Measurements from ENCODE around the gene HECW1.

Gene HECW1

GRCh38 chr7:43467406-43467805 lies 355.0 kb downstream of the HECW1 start:
- no peaks in the 10 kb centered on the region for H3K9me3 ChIP-seq (ENCODE audit: control insufficient read depth in 1 of 2, low read length in 2 of 2)

DNA sequence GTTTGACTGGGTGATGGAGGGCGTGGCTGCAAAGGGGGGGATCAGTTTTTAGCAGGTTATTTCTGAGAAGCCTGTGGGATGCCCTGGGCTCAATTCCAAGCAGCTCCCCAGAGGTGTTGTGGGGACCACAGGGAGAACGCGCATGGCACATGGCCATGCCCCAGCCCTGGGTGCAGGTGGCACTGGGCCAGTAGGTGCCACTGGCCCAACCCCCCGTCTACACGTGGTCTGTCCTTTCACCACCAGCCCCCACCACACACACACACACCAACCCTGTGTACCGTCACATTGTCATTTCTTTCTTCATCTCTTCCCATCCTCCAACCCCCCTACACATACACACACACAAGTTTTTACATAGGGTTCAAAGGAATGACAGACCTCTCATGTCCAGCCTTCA lies 355.4 kb downstream of the HECW1 start:
- Histone ChIP-seq H3K4me3 (ENCODE audit: low read depth in 1 of 2, low read length in 2 of 2) (no peak overlapping the region), H3K9ac (ENCODE audit: low read depth in 1 of 2, low read length in 2 of 2) (no peak overlapping the region), H3K36me3 (ENCODE audit: control insufficient read depth in 1 of 2, insufficient read depth in 2 of 2, low read length in 2 of 2) (no peaks in the 10 kb centered on the region), H3K4me1 (ENCODE audit: control insufficient read depth in 1 of 2, insufficient read depth in 2 of 2, low read length in 2 of 2) (no peaks in the 10 kb centered on the region), H3K9me3 (ENCODE audit: control insufficient read depth in 1 of 2, low read length in 2 of 2) (no peaks in the 10 kb centered on the region), H3K27ac (ENCODE audit: low read depth, low read length) (no peak overlapping the region), H3K27me3 (ENCODE audit: control insufficient read depth in 1 of 2, insufficient read depth in 2 of 2, low read length in 2 of 2) (no peaks in the 10 kb centered on the region)

More at GRCh38 chr7:43467406-43467805, 355.0 kb downstream of the HECW1 start:
- no peaks in the 10 kb centered on the region for H3K36me3 ChIP-seq (ENCODE audit: control insufficient read depth in 1 of 2, insufficient read depth in 2 of 2, low read length in 2 of 2)
- H3K27me3 ChIP-seq (ENCODE audit: control insufficient read depth in 1 of 2, insufficient read depth in 2 of 2, low read length in 2 of 2): no peaks in the 10 kb centered on the region
- H3K4me1 ChIP-seq (ENCODE audit: control insufficient read depth in 1 of 2, insufficient read depth in 2 of 2, low read length in 2 of 2): no peaks in the 10 kb centered on the region
- H3K27ac ChIP-seq (ENCODE audit: low read depth, low read length): no peak overlapping the region
- H3K9ac ChIP-seq (ENCODE audit: low read depth in 1 of 2, low read length in 2 of 2): no peak overlapping the region
- H3K4me3 ChIP-seq (ENCODE audit: low read depth in 1 of 2, low read length in 2 of 2): no peak overlapping the region

GRCh38 chr7:43469051-43469450 lies 356.6 kb downstream of the HECW1 start:
- H3K4me3 ChIP-seq (ENCODE audit: low read depth in 1 of 2, low read length in 2 of 2): no peak overlapping the region

DNA sequence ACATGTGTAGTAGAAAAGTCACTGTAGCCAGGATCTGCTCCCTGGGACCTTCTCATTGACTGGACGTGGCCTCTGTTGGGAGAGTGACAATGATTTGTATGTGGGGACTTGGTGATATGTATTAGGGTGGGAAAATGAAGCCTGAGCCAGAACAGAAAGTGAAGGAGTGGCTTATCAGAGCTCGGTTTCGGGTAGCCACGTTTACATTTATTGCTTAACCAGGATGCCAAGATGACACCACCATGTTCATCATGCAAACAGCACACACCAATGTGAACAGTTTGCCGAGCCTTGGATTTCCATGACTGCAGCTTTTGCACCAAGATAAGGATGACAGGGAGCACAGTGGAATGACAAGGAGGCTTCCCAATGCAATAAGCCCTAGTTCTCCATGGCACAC lies 357.7 kb downstream of the HECW1 start:
- Histone ChIP-seq H3K4me3 (ENCODE audit: low read depth in 1 of 2, low read length in 2 of 2) (no peak overlapping the region), H3K4me1 (ENCODE audit: control insufficient read depth in 1 of 2, insufficient read depth in 2 of 2, low read length in 2 of 2) (no peaks in the 10 kb centered on the region), H3K9ac (ENCODE audit: low read depth in 1 of 2, low read length in 2 of 2) (no peak overlapping the region), H3K27me3 (ENCODE audit: control insufficient read depth in 1 of 2, insufficient read depth in 2 of 2, low read length in 2 of 2) (no peaks in the 10 kb centered on the region), H3K36me3 (ENCODE audit: control insufficient read depth in 1 of 2, insufficient read depth in 2 of 2, low read length in 2 of 2) (no peaks in the 10 kb centered on the region), H3K9me3 (ENCODE audit: control insufficient read depth in 1 of 2, low read length in 2 of 2) (no peaks in the 10 kb centered on the region), H3K27ac (ENCODE audit: low read depth, low read length) (no peak overlapping the region)

More at GRCh38 chr7:43469051-43469450, 356.6 kb downstream of the HECW1 start:
- Histone ChIP-seq H3K9me3 (ENCODE audit: control insufficient read depth in 1 of 2, low read length in 2 of 2) (no peaks in the 10 kb centered on the region), H3K27me3 (ENCODE audit: control insufficient read depth in 1 of 2, insufficient read depth in 2 of 2, low read length in 2 of 2) (no peaks in the 10 kb centered on the region), H3K36me3 (ENCODE audit: control insufficient read depth in 1 of 2, insufficient read depth in 2 of 2, low read length in 2 of 2) (no peaks in the 10 kb centered on the region), H3K4me1 (ENCODE audit: control insufficient read depth in 1 of 2, insufficient read depth in 2 of 2, low read length in 2 of 2) (no peaks in the 10 kb centered on the region), H3K9ac (ENCODE audit: low read depth in 1 of 2, low read length in 2 of 2) (no peak overlapping the region), H3K27ac (ENCODE audit: low read depth, low read length) (no peak overlapping the region)

DNA sequence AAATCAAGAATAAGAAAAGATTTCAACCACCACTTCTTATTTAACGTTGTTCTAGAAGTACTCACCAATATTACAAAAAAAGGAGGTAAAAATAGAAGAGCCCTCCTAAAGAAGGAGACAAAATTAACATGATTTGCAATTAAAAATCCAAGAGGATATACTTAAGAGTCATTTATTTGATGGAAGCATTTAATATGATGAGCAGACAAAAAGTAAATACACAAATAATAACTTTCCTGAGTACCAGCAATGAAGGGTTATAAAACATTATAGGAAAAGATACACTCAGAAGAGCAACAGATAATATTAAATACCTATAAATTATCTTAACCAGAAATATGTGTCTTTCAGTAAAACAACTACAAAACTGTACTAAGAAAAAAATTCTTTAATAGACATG lies 363.5 kb downstream of the HECW1 start:
- Histone ChIP-seq H3K4me1 (ENCODE audit: control insufficient read depth in 1 of 2, insufficient read depth in 2 of 2, low read length in 2 of 2) (no peaks in the 10 kb centered on the region), H3K9ac (ENCODE audit: low read depth in 1 of 2, low read length in 2 of 2) (no peak overlapping the region), H3K9me3 (ENCODE audit: control insufficient read depth in 1 of 2, low read length in 2 of 2) (no peaks in the 10 kb centered on the region), H3K36me3 (ENCODE audit: control insufficient read depth in 1 of 2, insufficient read depth in 2 of 2, low read length in 2 of 2) (no peaks in the 10 kb centered on the region), H3K4me3 (ENCODE audit: low read depth in 1 of 2, low read length in 2 of 2) (no peak overlapping the region), H3K27me3 (ENCODE audit: control insufficient read depth in 1 of 2, insufficient read depth in 2 of 2, low read length in 2 of 2) (no peaks in the 10 kb centered on the region), H3K27ac (ENCODE audit: low read depth, low read length) (no peak overlapping the region)

- no peaks in the 10 kb centered on the region for H3K27me3 ChIP-seq (ENCODE audit: control insufficient read depth in 1 of 2, insufficient read depth in 2 of 2, low read length in 2 of 2)
- no peaks in the 10 kb centered on the region for H3K36me3 ChIP-seq (ENCODE audit: control insufficient read depth in 1 of 2, insufficient read depth in 2 of 2, low read length in 2 of 2)
- no peak overlapping the region for H3K9ac ChIP-seq (ENCODE audit: low read depth in 1 of 2, low read length in 2 of 2)
- H3K27ac ChIP-seq (ENCODE audit: low read depth, low read length): no peak overlapping the region
- no peaks in the 10 kb centered on the region for H3K9me3 ChIP-seq (ENCODE audit: control insufficient read depth in 1 of 2, low read length in 2 of 2)
- no peak overlapping the region for H3K4me3 ChIP-seq (ENCODE audit: low read depth in 1 of 2, low read length in 2 of 2)
- no peaks in the 10 kb centered on the region for H3K4me1 ChIP-seq (ENCODE audit: control insufficient read depth in 1 of 2, insufficient read depth in 2 of 2, low read length in 2 of 2)
These were observed 364.4 kb downstream of the HECW1 start for GRCh38 chr7:43476896-43477295.

DNA sequence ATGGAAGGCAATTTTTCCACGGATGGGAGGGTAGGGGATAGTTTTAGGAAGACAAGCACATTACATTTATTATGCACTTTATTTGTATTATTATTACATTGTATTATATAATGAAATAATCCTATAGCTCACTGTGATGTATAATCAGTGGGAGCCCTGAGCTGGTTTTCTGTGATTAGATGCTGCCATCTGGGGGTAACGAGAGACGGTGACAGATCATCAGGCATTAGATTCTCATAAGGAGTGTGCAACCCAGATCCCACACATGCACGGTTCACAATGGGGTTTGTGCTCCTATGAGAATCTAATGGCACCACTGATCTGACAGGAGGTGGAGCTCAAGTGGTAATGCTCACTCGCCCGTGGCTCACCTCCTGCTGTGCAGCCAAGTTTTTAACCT lies 366.6 kb downstream of the HECW1 start:
- Histone ChIP-seq H3K27ac (ENCODE audit: low read depth, low read length) (no peak overlapping the region), H3K36me3 (ENCODE audit: control insufficient read depth in 1 of 2, insufficient read depth in 2 of 2, low read length in 2 of 2) (no peaks in the 10 kb centered on the region), H3K4me3 (ENCODE audit: low read depth in 1 of 2, low read length in 2 of 2) (no peak overlapping the region), H3K9ac (ENCODE audit: low read depth in 1 of 2, low read length in 2 of 2) (no peak overlapping the region), H3K4me1 (ENCODE audit: control insufficient read depth in 1 of 2, insufficient read depth in 2 of 2, low read length in 2 of 2) (no peaks in the 10 kb centered on the region), H3K9me3 (ENCODE audit: control insufficient read depth in 1 of 2, low read length in 2 of 2) (no peaks in the 10 kb centered on the region), H3K27me3 (ENCODE audit: control insufficient read depth in 1 of 2, insufficient read depth in 2 of 2, low read length in 2 of 2) (no peaks in the 10 kb centered on the region)

DNA sequence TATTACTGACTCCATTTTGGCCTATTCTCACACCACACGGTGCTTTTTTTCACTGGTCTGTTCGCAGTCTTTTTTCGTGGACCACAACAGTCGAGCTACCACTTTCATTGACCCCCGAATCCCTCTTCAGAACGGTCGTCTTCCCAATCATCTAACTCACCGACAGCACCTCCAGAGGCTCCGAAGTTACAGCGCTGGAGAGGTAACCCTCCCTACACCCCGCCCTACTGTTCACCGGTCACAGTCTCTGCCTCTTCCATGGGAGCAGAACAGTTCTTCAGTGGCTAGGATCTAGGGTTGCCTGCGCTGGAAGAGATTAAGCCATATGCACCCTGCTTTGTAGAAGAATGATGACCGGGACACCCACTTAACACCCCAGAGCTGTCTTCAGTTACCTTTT lies 367.1 kb downstream of the HECW1 start:
- Histone ChIP-seq H3K27ac (ENCODE audit: low read depth, low read length) (no peak overlapping the region), H3K9ac (ENCODE audit: low read depth in 1 of 2, low read length in 2 of 2) (no peak overlapping the region), H3K9me3 (ENCODE audit: control insufficient read depth in 1 of 2, low read length in 2 of 2) (no peaks in the 10 kb centered on the region), H3K4me1 (ENCODE audit: control insufficient read depth in 1 of 2, insufficient read depth in 2 of 2, low read length in 2 of 2) (no peaks in the 10 kb centered on the region), H3K4me3 (ENCODE audit: low read depth in 1 of 2, low read length in 2 of 2) (no peak overlapping the region), H3K27me3 (ENCODE audit: control insufficient read depth in 1 of 2, insufficient read depth in 2 of 2, low read length in 2 of 2) (no peaks in the 10 kb centered on the region), H3K36me3 (ENCODE audit: control insufficient read depth in 1 of 2, insufficient read depth in 2 of 2, low read length in 2 of 2) (no peaks in the 10 kb centered on the region)

DNA sequence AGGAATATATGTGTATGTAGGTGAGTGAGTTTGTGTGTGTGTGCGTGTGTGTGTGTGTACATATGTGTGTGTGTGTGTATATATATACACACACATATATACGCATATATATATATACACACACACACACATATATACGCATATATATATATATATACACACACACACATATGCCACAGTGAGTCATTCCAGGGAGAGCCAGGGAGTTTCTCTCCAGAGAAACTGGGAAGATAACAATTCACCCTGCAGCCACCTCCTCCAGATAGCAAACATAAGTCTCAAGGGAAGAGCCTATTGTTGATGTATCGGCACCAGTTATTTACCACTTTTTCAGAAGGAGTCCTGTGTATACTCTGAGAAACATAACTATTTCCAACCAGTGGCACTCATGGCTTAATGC lies 368.1 kb downstream of the HECW1 start:
- Histone ChIP-seq H3K9ac (ENCODE audit: low read depth in 1 of 2, low read length in 2 of 2) (no peak overlapping the region), H3K27me3 (ENCODE audit: control insufficient read depth in 1 of 2, insufficient read depth in 2 of 2, low read length in 2 of 2) (no peaks in the 10 kb centered on the region), H3K4me3 (ENCODE audit: low read depth in 1 of 2, low read length in 2 of 2) (no peak overlapping the region), H3K36me3 (ENCODE audit: control insufficient read depth in 1 of 2, insufficient read depth in 2 of 2, low read length in 2 of 2) (no peaks in the 10 kb centered on the region), H3K4me1 (ENCODE audit: control insufficient read depth in 1 of 2, insufficient read depth in 2 of 2, low read length in 2 of 2) (no peaks in the 10 kb centered on the region), H3K9me3 (ENCODE audit: control insufficient read depth in 1 of 2, low read length in 2 of 2) (no peaks in the 10 kb centered on the region), H3K27ac (ENCODE audit: low read depth, low read length) (no peak overlapping the region)

GRCh38 chr7:43481902-43482678 lies 369.6 kb downstream of the HECW1 start:
- no peaks in the 10 kb centered on the region for H3K27me3 ChIP-seq (ENCODE audit: control insufficient read depth in 1 of 2, insufficient read depth in 2 of 2, low read length in 2 of 2)
- no peak overlapping the region for H3K9ac ChIP-seq (ENCODE audit: low read depth in 1 of 2, low read length in 2 of 2)
- H3K9me3 ChIP-seq (ENCODE audit: control insufficient read depth in 1 of 2, low read length in 2 of 2): no peaks in the 10 kb centered on the region
- H3K36me3 ChIP-seq (ENCODE audit: control insufficient read depth in 1 of 2, insufficient read depth in 2 of 2, low read length in 2 of 2): no peaks in the 10 kb centered on the region
- H3K27ac ChIP-seq (ENCODE audit: low read depth, low read length): no peak overlapping the region
- no peaks in the 10 kb centered on the region for H3K4me1 ChIP-seq (ENCODE audit: control insufficient read depth in 1 of 2, insufficient read depth in 2 of 2, low read length in 2 of 2)
- no peak overlapping the region for H3K4me3 ChIP-seq (ENCODE audit: low read depth in 1 of 2, low read length in 2 of 2)

All from duodenal mucosa (tissue), 2 donors.